SK-N-SH treated with all-trans-retinoic acid at 6 μM for 48 hours (cell line): ENCODE data around the gene CTXN1.

ENCODE experiments used
- ATAC-seq: fragments of 200-7000 bp; cut with Tn5 transposase; 3 replicates; pipeline ENCODE4 v1.9.1; 2020; ENCODE audit warnings: mild to moderate bottlenecking, moderate library complexity
- ARNTL ChIP-seq: fragments of 450-650 bp; formaldehyde crosslinking; IDR thresholded peaks from 2 replicates; pipeline ENCODE4 v1.5.0; 2020; ENCODE audit warnings: low read depth, mild to moderate bottlenecking, moderate library complexity, borderline replicate concordance
- BACH2 ChIP-seq: fragments of 250-450 bp; sonication (Bioruptor Pico); IDR thresholded peaks from 2 replicates; pipeline ENCODE4 v1.9.0; 2021; ENCODE audit warnings: mild to moderate bottlenecking, borderline replicate concordance
- CREB5 ChIP-seq: fragments of 250-450 bp; sonication (Bioruptor Pico); IDR thresholded peaks from 2 replicates; pipeline ENCODE4 v1.5.1; 2020; ENCODE audit warnings: low read depth, mild to moderate bottlenecking, moderate library complexity
- CSDC2 ChIP-seq: fragments of 250-450 bp; sonication (Bioruptor Pico); IDR thresholded peaks from 2 replicates; pipeline ENCODE4 v1.5.0; 2020; ENCODE audit warnings: mild to moderate bottlenecking, moderate library complexity
- CSRNP3 ChIP-seq: fragments of 250-450 bp; sonication (Bioruptor Pico); IDR thresholded peaks from 2 replicates; pipeline ENCODE4 v1.5.1; 2021; ENCODE audit warnings: mild to moderate bottlenecking, moderate library complexity
- ESRRG ChIP-seq: fragments of 250-450 bp; sonication (Bioruptor Pico); IDR thresholded peaks from 2 replicates; pipeline ENCODE4 v1.6.1; 2021; ENCODE audit warnings: mild to moderate bottlenecking
- GLIS3 ChIP-seq: fragments of 250-450 bp; sonication (Bioruptor Pico); IDR thresholded peaks from 2 replicates; pipeline ENCODE4 v1.5.0; 2020; ENCODE audit warnings: mild to moderate bottlenecking, moderate library complexity
- OSR1 ChIP-seq: fragments of 250-450 bp; sonication (Bioruptor Pico); IDR thresholded peaks from 2 replicates; pipeline ENCODE4 v1.8.0; 2022; ENCODE audit warnings: moderate library complexity, mild to moderate bottlenecking, inconsistent platforms
- PPARA ChIP-seq: fragments of 250-450 bp; sonication (Bioruptor Pico); IDR thresholded peaks from 2 replicates; pipeline ENCODE4 v1.5.0; 2020; ENCODE audit warnings: mild to moderate bottlenecking, borderline replicate concordance
- RARB ChIP-seq: fragments of 250-450 bp; sonication (Bioruptor Pico); IDR thresholded peaks from 2 replicates; pipeline ENCODE4 v1.8.0; 2021; ENCODE audit warnings: mild to moderate bottlenecking, moderate library complexity
- SNAI2 ChIP-seq: fragments of 250-450 bp; sonication (Bioruptor Pico); IDR thresholded peaks from 2 replicates; pipeline ENCODE4 v1.5.0; 2020; ENCODE audit warnings: mild to moderate bottlenecking, moderate library complexity
- TCF4 ChIP-seq: fragments of 250-450 bp; sonication (Bioruptor Pico); IDR thresholded peaks from 2 replicates; pipeline ENCODE4 v1.8.0; 2021; ENCODE audit warnings: mild to moderate bottlenecking, moderate library complexity, borderline replicate concordance
- TSHZ2 ChIP-seq: fragments of 250-450 bp; sonication (Bioruptor Pico); IDR thresholded peaks from 2 replicates; pipeline ENCODE4 v1.5.0; 2020; ENCODE audit warnings: mild to moderate bottlenecking, moderate library complexity
- ZC3H10 ChIP-seq: fragments of 250-450 bp; sonication (Bioruptor Pico); IDR thresholded peaks from 2 replicates; pipeline ENCODE4 v1.5.1; 2021; ENCODE audit warnings: mild to moderate bottlenecking, moderate library complexity
- ZFP3 ChIP-seq: fragments of 250-450 bp; sonication (Bioruptor Pico); IDR thresholded peaks from 2 replicates; pipeline ENCODE4 v1.5.0; 2020; ENCODE audit warnings: mild to moderate bottlenecking, moderate library complexity
- ZFP30 ChIP-seq: fragments of 450-650 bp; formaldehyde crosslinking; IDR thresholded peaks from 2 replicates; pipeline ENCODE4 v1.5.0; 2022; ENCODE audit warnings: mild to moderate bottlenecking, moderate library complexity
- ZNF70 ChIP-seq: fragments of 450-650 bp; formaldehyde crosslinking; IDR thresholded peaks from 2 replicates; pipeline ENCODE4 v1.5.0; 2020; ENCODE audit warnings: mild to moderate bottlenecking, moderate library complexity
- ZNF8 ChIP-seq: fragments of 450-650 bp; formaldehyde crosslinking; IDR thresholded peaks from 2 replicates; pipeline ENCODE4 v1.5.0; 2020; ENCODE audit warnings: mild to moderate bottlenecking, moderate library complexity
- TF ChIP-seq, protein P1 (sequence below): fragments of 250-450 bp; sonication (Bioruptor Pico); IDR thresholded peaks from 2 replicates; pipeline ENCODE4 v1.8.0; 2021; ENCODE audit warnings: low read depth, mild to moderate bottlenecking, moderate library complexity, borderline replicate concordance

The CTXN1 gene

GRCh38 chr19:7916955-7917266 lies 9.0 kb downstream of the CTXN1 start:
- TF ChIP-seq CREB5 (CRISPR knock-in tag) (no peak), PPARA (CRISPR knock-in tag) (no peak), CSDC2 (CRISPR knock-in tag) (no peak), ZFP3 (CRISPR knock-in tag) (no peak), ARNTL (CRISPR knock-in tag) (no peak), BACH2 (CRISPR knock-in tag) (no peak), OSR1 (CRISPR knock-in tag) (no peak)
- TF ChIP-seq, protein P1, sequence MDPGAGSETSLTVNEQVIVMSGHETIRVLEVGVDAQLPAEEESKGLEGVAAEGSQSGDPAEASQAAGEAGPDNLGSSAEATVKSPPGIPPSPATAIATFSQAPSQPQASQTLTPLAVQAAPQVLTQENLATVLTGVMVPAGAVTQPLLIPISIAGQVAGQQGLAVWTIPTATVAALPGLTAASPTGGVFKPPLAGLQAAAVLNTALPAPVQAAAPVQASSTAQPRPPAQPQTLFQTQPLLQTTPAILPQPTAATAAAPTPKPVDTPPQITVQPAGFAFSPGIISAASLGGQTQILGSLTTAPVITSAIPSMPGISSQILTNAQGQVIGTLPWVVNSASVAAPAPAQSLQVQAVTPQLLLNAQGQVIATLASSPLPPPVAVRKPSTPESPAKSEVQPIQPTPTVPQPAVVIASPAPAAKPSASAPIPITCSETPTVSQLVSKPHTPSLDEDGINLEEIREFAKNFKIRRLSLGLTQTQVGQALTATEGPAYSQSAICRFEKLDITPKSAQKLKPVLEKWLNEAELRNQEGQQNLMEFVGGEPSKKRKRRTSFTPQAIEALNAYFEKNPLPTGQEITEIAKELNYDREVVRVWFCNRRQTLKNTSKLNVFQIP, result no peak
- ATAC-seq, result no peak

- TF ChIP-seq ZFP3 (CRISPR knock-in tag), result peak; percentile 92
- TF ChIP-seq ZC3H10 (CRISPR knock-in tag), result no peak
- peak; percentile 0; the same call in 1 of the 3 replicates for ATAC-seq
Observed at GRCh38 chr19:7916103-7916954, 9.6 kb downstream of the CTXN1 start.

- TF ChIP-seq ZNF70 (CRISPR knock-in tag) (no peak), ZC3H10 (CRISPR knock-in tag) (no peak), TCF4 (CRISPR knock-in tag) (no peak), ESRRG (CRISPR knock-in tag) (no peak), ZFP30 (CRISPR knock-in tag) (no peak), PPARA (CRISPR knock-in tag) (no peak), RARB (CRISPR knock-in tag) (no peak), OSR1 (CRISPR knock-in tag) (no peak), TSHZ2 (CRISPR knock-in tag) (no peak), CREB5 (CRISPR knock-in tag) (no peak), ZFP3 (CRISPR knock-in tag) (no peak)
- TF ChIP-seq, protein P1, result no peak
- ATAC-seq, result no peak
Observed at GRCh38 chr19:7915250-7916102, 10.5 kb downstream of the CTXN1 start.

- TF ChIP-seq ZC3H10 (CRISPR knock-in tag), result no peak
- no peak for TF ChIP-seq ZFP3 (CRISPR knock-in tag)
- TF ChIP-seq PPARA (CRISPR knock-in tag), result no peak
- no peak for TF ChIP-seq CSDC2 (CRISPR knock-in tag)
- no peak for TF ChIP-seq CREB5 (CRISPR knock-in tag)
- no peak for TF ChIP-seq OSR1 (CRISPR knock-in tag)
- TF ChIP-seq RARB (CRISPR knock-in tag), result no peak
- no peak for TF ChIP-seq CSRNP3 (CRISPR knock-in tag)
- TF ChIP-seq ZFP30 (CRISPR knock-in tag), result no peak
- no peak for TF ChIP-seq SNAI2 (CRISPR knock-in tag)
- TF ChIP-seq GLIS3 (CRISPR knock-in tag), result no peak
- TF ChIP-seq ZNF8 (CRISPR knock-in tag), result no peak
- no peak for ATAC-seq
Observed at GRCh38 chr19:7914598-7915045, 11.3 kb downstream of the CTXN1 start, which contains the start of gene TGFBR3L. TGFBR3L (plus strand) TSS chr19:7914830.
